Measurements from ENCODE around the gene SCNM1. TPM values are rescaled to one million over a fixed set of nuclear protein-coding genes. Genes with fewer than 3 reads are reported as not detected.
A peak's percentile ranks its signal among the peaks of the same experiment; 100 is the strongest.
"Not testable (repeated sequence)": the region's sequence is repeated elsewhere in the genome, so short reads cannot be mapped to it uniquely, and the experiment has no call there.

Gene SCNM1
- polyA plus RNA-seq, 3 donors = 74.9 to 110 (median 103) TPM

DNA sequence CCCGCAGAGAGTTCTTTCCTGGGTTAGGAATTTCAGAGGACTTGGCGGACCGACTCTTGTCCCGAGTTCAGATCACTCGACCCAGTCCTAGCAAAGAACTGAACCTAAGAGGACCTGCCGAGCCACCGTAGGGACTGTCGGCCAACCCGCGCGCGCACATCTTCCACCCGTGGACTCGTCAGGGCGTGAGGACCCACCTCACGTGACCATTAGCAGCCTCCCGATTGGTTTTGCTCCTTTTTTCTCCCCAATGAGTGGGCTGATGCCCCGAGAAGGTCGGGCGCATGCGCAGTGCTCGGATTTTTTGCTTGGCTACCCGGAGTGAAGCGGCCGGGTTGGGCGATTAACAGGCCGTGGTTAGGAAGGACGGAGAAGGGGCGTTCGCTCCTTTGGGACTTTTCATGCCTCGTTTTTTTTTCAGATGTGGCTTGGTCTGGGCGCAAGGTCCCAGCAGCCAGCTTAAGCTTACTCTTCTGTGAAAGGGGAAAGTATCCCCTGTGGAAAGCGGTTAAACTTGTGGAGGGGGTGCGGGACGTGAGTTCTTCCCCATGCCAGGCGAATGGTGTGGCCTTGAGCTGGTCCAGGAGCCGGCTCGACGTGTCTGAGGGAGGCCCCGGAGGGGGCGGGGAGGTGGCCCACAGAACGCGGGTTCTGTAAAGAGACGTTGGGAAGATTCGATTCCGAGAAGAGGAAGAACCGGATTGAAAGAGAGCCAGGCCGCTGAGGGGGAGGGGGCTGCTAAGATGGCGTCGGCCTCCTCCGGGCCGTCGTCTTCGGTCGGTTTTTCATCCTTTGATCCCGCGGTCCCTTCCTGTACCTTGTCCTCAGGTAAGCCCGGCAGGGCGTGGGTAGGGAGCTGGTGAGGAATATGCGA lies 32.5 kb downstream of the SCNM1 start, which contains the start of gene PIP5K1A:
Gene PIP5K1A (plus strand): TSS at position 299 of the 874 bp plus-strand sequence. CDS start 445 bp downstream, at position 744.
- Mint-ChIP-seq H3K9me3 (no peaks in the 10 kb centered on the region), H3K27ac (peak within 1 kb of the TSS; percentile 98 to 99 (median 99)), H3K27me3 (ENCODE audit: low read depth in 3 of 3) (peaks cover 4 to 8% (median 4%) of the 10 kb centered on the region in 3 donors), H3K4me3 (peak within 1 kb of the TSS; percentile 97 to 99), H3K4me1 (peaks cover 42% of the 10 kb centered on the region), H3K36me3 (peaks cover 10 to 13% of the 10 kb centered on the region in 2 donors)
- intact Hi-C loops (cut with micrococcal nuclease) = loop anchor here (2.0 to 10.0 kb wide), 3 partner anchors 54 to 206 kb away; partner anchors contain the start of gene PSMD4 (in 2 of the 2)
- Histone ChIP-seq H3K9me3 (replicated peaks in 1 of 2; ENCODE audit: control insufficient read depth in 1 of 2, insufficient read depth in 1 of 2, low read length in 2 of 2) (no peaks in the 10 kb centered on the region), H3K4me2 (replicated peaks; ENCODE audit: extremely low read depth, low read length, poor library complexity, severe bottlenecking) (peak within 1 kb of the TSS; percentile 94), H3K79me2 (ENCODE audit: insufficient read depth, low read length) (peaks cover 54% of the 10 kb centered on the region), H2AFZ (ENCODE audit: insufficient read depth, low read depth, low read length, poor library complexity, severe bottlenecking) (peak within 1 kb of the TSS; percentile 79), H3K9ac (ENCODE audit: insufficient read depth, low read length, poor library complexity, severe bottlenecking) (peak within 1 kb of the TSS; percentile 87), H3K27ac (ENCODE audit: low read depth in 1 of 2, low read length in 2 of 2) (peak within 1 kb of the TSS; percentile 89 to 90), H3K4me1 (ENCODE audit: control insufficient read depth in 1 of 2, insufficient read depth in 2 of 2, low read length in 2 of 2) (peaks cover 25 to 37% of the 10 kb centered on the region in 2 donors), H3K4me3 (replicated peaks in 1 of 3; ENCODE audit: low read depth in 2 of 3, low read length in 3 of 3) (peak within 1 kb of the TSS; percentile 54 to 90 (median 67)), H3K27me3 (ENCODE audit: control insufficient read depth in 2 of 2, insufficient read depth in 2 of 2, low read length in 2 of 2) (peaks cover 0 to 2% of the 10 kb centered on the region in 2 donors), H4K20me1 (ENCODE audit: insufficient read depth, low read length) (peaks cover 18% of the 10 kb centered on the region), H3K36me3 (replicated peaks in 1 of 2; ENCODE audit: control insufficient read depth in 1 of 2, insufficient read depth in 2 of 2, low read length in 2 of 2) (peaks cover 7 to 20% of the 10 kb centered on the region in 2 donors)
- TF ChIP-seq, protein P1, sequence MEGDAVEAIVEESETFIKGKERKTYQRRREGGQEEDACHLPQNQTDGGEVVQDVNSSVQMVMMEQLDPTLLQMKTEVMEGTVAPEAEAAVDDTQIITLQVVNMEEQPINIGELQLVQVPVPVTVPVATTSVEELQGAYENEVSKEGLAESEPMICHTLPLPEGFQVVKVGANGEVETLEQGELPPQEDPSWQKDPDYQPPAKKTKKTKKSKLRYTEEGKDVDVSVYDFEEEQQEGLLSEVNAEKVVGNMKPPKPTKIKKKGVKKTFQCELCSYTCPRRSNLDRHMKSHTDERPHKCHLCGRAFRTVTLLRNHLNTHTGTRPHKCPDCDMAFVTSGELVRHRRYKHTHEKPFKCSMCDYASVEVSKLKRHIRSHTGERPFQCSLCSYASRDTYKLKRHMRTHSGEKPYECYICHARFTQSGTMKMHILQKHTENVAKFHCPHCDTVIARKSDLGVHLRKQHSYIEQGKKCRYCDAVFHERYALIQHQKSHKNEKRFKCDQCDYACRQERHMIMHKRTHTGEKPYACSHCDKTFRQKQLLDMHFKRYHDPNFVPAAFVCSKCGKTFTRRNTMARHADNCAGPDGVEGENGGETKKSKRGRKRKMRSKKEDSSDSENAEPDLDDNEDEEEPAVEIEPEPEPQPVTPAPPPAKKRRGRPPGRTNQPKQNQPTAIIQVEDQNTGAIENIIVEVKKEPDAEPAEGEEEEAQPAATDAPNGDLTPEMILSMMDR (IDR thresholded peaks at IDR 0.05) = no peak
- DNase-seq = peak; percentile 98 to 100 (median 99)
- under 1% methylated on average over 58 of the region's 60 CpGs for WGBS (ENCODE audit: insufficient coverage)

DNA sequence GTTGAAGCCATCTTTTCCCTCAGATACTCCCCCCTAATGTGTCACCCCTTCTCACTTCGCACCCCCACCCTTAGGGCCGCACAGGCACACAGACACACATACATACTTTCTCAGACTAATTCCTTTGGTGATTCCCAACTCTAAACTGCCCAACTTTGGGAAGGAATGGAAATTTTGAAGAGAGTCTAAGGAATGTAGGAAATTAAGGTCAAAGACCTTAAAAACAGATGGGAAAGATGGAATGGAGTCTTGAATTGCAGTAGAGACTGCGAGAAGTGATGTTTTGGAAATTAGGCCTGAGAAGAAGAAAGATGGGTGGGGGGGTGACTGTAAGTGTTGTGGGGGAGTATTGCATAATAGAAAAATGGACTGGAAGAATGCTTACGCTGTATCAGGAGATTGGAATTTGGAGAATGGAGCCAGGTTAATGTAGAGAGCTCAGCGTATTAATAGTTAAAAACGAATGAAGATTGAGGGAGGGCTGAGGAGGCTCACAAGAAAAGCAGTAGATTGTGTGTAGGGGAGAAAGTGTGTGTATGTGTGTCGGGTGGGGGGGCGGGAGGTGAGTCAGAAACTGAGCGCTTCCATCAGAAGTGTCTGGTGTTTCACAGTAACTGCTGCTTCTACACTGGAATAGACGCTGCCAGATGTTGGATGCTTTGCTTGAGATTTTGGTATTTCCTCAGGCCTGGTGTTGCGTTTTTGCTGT lies 34.1 kb downstream of the SCNM1 start:
- Mint-ChIP-seq H3K27ac (peak overlapping the region; percentile 98 to 99 (median 99)), H3K4me3 (peak overlapping the region; percentile 97 to 99), H3K36me3 (peaks cover 10 to 16% of the 10 kb centered on the region in 2 donors), H3K9me3 (no peaks in the 10 kb centered on the region), H3K27me3 (ENCODE audit: low read depth in 3 of 3) (peaks cover 0 to 2% (median 0%) of the 10 kb centered on the region in 3 donors), H3K4me1 (peaks cover 42% of the 10 kb centered on the region)
- peaks cover 33% of the 10 kb centered on the region for H4K20me1 ChIP-seq (ENCODE audit: insufficient read depth, low read length)
- peak overlapping the region; percentile 94 for H3K4me2 ChIP-seq (replicated peaks; ENCODE audit: extremely low read depth, low read length, poor library complexity, severe bottlenecking)
- no peak overlapping the region for H3K9ac ChIP-seq (ENCODE audit: insufficient read depth, low read length, poor library complexity, severe bottlenecking)
- intact Hi-C loops (cut with micrococcal nuclease) = loop anchor here (2.0 to 10.0 kb wide), 4 partner anchors 33 to 205 kb away; partner anchors contain the start of genes PSMD4 (in 2 of the 2) and SCNM1 (in 1 of the 2)
- H2AFZ ChIP-seq (ENCODE audit: insufficient read depth, low read depth, low read length, poor library complexity, severe bottlenecking) = no peak overlapping the region
- peaks cover 69% of the 10 kb centered on the region for H3K79me2 ChIP-seq (ENCODE audit: insufficient read depth, low read length)
- DNase-seq = peak in 1 of 3 donors; percentile 32
- H3K27ac ChIP-seq (ENCODE audit: low read depth in 1 of 2, low read length in 2 of 2) = peak overlapping the region in 1 of 2 donors; percentile 89
- peaks cover 0 to 2% of the 10 kb centered on the region in 2 donors for H3K27me3 ChIP-seq (ENCODE audit: control insufficient read depth in 2 of 2, insufficient read depth in 2 of 2, low read length in 2 of 2)
- H3K9me3 ChIP-seq (replicated peaks in 1 of 2; ENCODE audit: control insufficient read depth in 1 of 2, insufficient read depth in 1 of 2, low read length in 2 of 2) = no peaks in the 10 kb centered on the region
- peaks cover 7 to 32% of the 10 kb centered on the region in 2 donors for H3K36me3 ChIP-seq (replicated peaks in 1 of 2; ENCODE audit: control insufficient read depth in 1 of 2, insufficient read depth in 2 of 2, low read length in 2 of 2)
- 81% methylated on average over 8 of the region's 11 CpGs for WGBS (ENCODE audit: insufficient coverage)
- H3K4me3 ChIP-seq (replicated peaks in 1 of 3; ENCODE audit: low read depth in 2 of 3, low read length in 3 of 3) = peak overlapping the region; percentile 54 to 90 (median 67)
- peaks cover 25 to 37% of the 10 kb centered on the region in 2 donors for H3K4me1 ChIP-seq (ENCODE audit: control insufficient read depth in 1 of 2, insufficient read depth in 2 of 2, low read length in 2 of 2)
- TF ChIP-seq, protein P1 (IDR thresholded peaks at IDR 0.05) = no peak

DNA sequence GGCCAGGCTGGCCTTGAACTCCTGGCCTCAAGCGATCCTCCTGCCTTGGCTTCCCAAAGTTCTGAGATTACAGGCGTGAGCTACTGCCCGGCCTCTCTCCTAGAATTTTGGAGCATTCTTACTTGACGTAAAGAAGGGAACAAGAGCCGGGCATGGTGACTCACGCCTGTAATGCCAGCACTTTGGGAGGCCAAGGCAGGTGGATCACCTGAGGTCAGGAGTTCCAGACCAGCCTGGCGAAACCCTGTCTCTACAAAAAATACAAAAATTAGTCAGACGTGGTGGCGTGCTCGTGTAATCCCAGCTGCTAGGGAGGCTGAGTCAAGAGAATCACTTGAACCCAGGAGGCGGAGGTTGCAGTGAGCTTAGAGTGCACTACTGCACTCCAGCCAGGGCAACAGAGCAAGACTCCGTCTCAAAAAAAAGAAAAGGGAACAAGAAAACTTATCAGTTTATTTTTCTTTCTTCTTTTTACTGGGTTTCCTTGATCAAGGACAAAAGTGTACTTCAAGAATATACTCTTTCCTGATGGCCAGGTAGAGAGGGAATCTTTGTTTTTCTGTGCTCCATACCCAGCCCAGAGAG lies 39.5 kb downstream of the SCNM1 start:
- intact Hi-C loops (cut with micrococcal nuclease); DNase-seq; H3K9me3 ChIP-seq (replicated peaks in 1 of 2; ENCODE audit: control insufficient read depth in 1 of 2, insufficient read depth in 1 of 2, low read length in 2 of 2); H3K27me3 Mint-ChIP-seq (ENCODE audit: low read depth in 3 of 3); H3K4me2 ChIP-seq (replicated peaks; ENCODE audit: extremely low read depth, low read length, poor library complexity, severe bottlenecking); H3K9ac ChIP-seq (ENCODE audit: insufficient read depth, low read length, poor library complexity, severe bottlenecking); H3K9me3 Mint-ChIP-seq; H3K4me3 ChIP-seq (replicated peaks in 1 of 3; ENCODE audit: low read depth in 2 of 3, low read length in 3 of 3); H2AFZ ChIP-seq (ENCODE audit: insufficient read depth, low read depth, low read length, poor library complexity, severe bottlenecking); H3K4me3 Mint-ChIP-seq; H3K27me3 ChIP-seq (ENCODE audit: control insufficient read depth in 2 of 2, insufficient read depth in 2 of 2, low read length in 2 of 2): not testable (repeated sequence)
- 93% methylated on average over 10 of the region's 12 CpGs for WGBS (ENCODE audit: insufficient coverage)
- H3K4me1 Mint-ChIP-seq = peaks cover 19% of the 10 kb centered on the region
- Histone ChIP-seq H3K4me1 (ENCODE audit: control insufficient read depth in 1 of 2, insufficient read depth in 2 of 2, low read length in 2 of 2) (peaks cover 9 to 13% of the 10 kb centered on the region in 2 donors), H3K36me3 (replicated peaks in 1 of 2; ENCODE audit: control insufficient read depth in 1 of 2, insufficient read depth in 2 of 2, low read length in 2 of 2) (peaks cover 30 to 76% of the 10 kb centered on the region in 2 donors), H3K79me2 (ENCODE audit: insufficient read depth, low read length) (peaks cover 97% of the 10 kb centered on the region), H3K27ac (ENCODE audit: low read depth in 1 of 2, low read length in 2 of 2) (peak overlapping the region in 1 of 2 donors; percentile 7), H4K20me1 (ENCODE audit: insufficient read depth, low read length) (peaks cover 56% of the 10 kb centered on the region)
- peaks cover 36 to 60% of the 10 kb centered on the region in 2 donors for H3K36me3 Mint-ChIP-seq
- H3K27ac Mint-ChIP-seq = peak overlapping the region in 3 of 7 donors; percentile 13 to 46 (median 21)
